ENCODE results near the gene STK32B.

- TF ChIP-seq POLR2A (IDR thresholded peaks at IDR 0.05): no peak
- TF ChIP-seq CTCF (IDR thresholded peaks at IDR 0.05): no peak
These were observed 38.9 kb upstream of the STK32B start for GRCh38 chr4:5012244-5012898.
